HG03025 (cell line): ENCODE measurements around the gene KIF19.
"Not testable (repeated sequence)": the region's sequence is repeated elsewhere in the genome, so short reads cannot be mapped to it uniquely, and the experiment has no call there.

Source experiments
- ATAC-seq: cut with Tn5 transposase; IDR thresholded peaks from one replicate; pipeline ENCODE4 v1.9.1; 2021; ENCODE audit warnings: mild to moderate bottlenecking, moderate library complexity; ENCODE audit not compliant: unreplicated experiment, low FRiP score

Gene KIF19

GRCh38 chr17:74325743-74326379 is at the start of gene KIF19:
Gene KIF19, plus strand, starts transcription at chr17:74326226. Its CDS starts 124 bp downstream, at chr17:74326350.
- ATAC-seq: no peak

DNA sequence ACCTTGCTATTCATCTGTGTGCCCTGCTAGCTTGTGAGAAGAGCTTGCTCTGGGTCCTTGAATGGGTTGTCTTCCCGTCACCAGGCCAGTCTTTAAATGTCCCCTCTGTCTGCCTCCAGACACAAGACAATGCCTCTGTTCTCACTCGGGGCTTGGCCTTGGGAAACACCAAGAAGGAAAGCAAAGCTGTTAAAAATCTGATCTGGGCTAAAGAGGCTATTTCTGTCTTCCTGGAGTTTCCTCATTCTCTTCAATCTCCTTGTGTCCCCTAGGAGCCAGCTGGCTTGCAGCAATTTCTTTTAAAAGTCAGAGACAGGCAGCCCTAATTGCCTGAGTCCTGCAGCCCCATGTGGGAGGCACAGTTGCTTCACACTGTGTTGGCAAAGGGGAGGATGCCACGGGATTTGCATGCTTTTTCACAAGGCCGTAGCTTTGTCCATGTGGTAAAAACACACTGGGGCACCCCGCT is 49.5 kb upstream of the KIF19 start:
- no peak for ATAC-seq

- ATAC-seq: no peak
Measured at GRCh38 chr17:74277935-74278334, 48.1 kb upstream of the KIF19 start.

DNA sequence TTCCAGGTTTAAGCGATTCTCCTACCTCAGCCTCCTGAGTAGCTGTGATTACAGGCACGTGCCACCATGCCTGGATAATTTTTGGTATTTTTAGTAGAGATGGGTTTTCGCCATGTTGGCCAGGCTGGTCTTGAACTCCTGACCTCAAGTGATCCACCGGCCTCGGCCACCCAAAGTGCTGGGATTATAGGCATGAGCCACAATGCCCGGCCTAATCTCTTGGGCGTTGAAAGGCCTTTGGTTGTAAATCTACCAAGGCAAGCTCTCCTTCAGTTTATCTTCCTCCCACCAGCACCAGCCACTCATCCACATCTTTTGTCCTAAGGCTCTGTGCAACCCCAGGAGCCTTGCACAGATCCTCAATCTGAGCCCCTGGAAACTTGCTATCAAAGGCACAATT is 46.4 kb upstream of the KIF19 start:
- ATAC-seq: not testable (repeated sequence)

GRCh38 chr17:74280093-74280513 is 45.9 kb upstream of the KIF19 start:
- no peak for ATAC-seq

DNA sequence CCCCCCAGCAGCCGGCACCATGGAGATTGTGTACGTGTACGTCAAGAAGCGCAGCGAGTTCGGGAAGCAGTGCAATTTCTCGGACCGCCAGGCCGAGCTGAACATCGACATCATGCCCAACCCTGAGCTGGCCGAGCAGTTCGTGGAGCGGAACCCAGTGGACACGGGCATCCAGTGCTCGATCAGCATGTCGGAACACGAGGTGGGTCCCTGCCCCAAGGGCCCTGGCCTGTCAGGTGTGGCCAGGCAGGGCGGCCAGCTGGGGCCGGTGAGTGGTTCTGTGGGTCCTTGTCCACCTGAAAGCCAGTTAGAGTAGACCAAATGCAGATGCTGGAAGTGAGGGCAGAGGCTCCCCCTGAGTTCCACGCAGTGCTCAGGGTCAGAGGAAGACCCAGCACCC is 44.2 kb upstream of the KIF19 start:
- ATAC-seq: no peak

- not testable (repeated sequence) for ATAC-seq
Measured at GRCh38 chr17:74282274-74282586, 43.8 kb upstream of the KIF19 start.

DNA sequence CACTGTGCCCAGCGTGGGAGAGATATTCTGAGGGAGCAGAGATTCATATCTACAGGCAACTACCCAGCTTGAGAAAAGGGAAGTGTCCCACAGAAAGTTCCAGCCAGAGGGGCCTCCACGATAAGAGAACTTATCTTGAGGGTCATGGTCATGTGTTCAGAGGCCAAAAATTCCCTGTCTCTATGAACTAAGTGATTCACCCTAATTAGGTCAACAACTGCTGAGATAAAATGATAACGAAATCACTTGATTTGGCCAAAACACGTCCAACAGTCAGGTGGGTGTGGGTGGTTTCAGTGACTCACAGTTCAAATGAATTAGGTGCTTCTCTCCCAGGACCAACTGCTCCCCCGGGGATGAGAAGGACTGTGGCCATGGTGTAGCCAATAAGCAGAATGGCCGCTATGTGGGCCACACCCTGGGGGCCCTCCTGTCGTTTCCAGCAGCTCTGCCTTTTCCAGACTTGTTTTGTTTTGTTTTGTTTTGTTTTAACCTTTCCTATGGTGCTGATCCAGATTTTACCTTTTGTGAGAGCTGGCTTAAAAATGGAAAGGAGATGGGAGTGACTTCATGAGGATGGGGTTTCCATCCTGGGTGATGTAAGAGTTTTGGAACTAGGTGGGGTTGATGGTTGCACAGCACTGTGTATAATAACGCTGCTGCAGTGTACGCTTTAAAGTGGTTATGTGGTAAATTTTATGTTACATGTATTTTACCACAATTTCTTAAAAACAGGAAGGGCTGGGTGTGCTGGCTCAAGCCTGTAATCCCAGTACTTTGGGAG is 43.2 kb upstream of the KIF19 start:
- no peak for ATAC-seq

DNA sequence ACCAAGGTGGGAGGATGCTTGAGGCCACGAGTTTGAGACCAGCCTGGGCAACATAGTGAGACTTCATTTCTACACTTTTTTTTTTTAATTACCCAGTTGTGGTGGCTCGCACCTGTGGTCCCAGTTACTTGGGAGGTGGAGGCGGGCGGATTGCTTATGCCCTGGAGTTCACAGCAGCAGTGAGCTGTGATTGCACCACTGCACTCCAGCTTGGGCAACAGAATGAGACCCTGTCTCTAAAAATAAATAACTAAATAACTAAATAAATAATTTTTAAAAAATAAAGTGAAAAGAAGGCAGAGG is 42.7 kb upstream of the KIF19 start:
- ATAC-seq: no peak

- ATAC-seq: no peak
Measured at GRCh38 chr17:74287031-74287602, 38.9 kb upstream of the KIF19 start.

DNA sequence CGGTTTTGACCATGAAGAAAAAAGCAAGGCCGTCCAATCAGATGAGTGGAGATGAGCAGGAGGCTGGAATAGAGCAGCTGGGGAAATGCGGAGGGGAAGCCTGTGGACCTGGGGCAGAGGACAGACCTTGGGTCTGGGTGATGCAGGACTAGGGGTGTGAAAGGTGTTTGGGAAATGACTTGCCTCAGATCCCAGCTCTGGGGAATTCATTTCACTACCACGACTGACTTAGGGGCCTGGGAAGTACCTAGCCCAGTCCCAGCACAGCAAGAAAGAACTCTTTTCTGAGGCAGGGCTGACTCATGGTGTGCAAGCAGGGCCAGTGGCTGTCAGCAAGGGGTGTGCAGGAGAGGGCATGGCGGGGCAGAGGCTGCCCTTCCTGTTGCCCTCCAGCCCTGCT is 37.2 kb upstream of the KIF19 start:
- ATAC-seq: no peak

GRCh38 chr17:74289688-74290087 is 36.3 kb upstream of the KIF19 start:
- no peak for ATAC-seq

- no peak for ATAC-seq
Measured at GRCh38 chr17:74290340-74290739, 35.7 kb upstream of the KIF19 start.

GRCh38 chr17:74292495-74292894 is 33.5 kb upstream of the KIF19 start:
- ATAC-seq: no peak

GRCh38 chr17:74295625-74296547 is 30.1 kb upstream of the KIF19 start:
- no peak for ATAC-seq

DNA sequence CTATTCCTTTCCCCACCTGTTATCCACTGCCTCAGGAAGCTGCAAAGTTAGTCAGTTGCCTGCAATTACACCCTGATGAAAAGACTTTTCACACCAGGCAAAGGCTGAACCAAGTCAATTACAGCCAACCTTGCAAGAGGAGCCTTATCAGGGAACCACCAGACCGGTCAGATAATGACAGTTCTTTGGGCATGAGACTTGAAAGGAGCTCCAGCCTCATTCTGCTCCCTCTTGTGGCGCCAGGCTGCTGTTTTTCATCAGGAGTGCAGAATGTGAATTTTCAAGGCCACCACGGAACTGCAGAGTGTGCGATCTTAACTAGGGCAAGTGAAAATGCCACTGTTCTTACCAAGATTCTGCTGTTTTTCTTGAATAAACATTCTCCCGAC is 29.5 kb upstream of the KIF19 start:
- ATAC-seq: no peak

GRCh38 chr17:74297941-74298340 is 28.1 kb upstream of the KIF19 start:
- no peak for ATAC-seq

GRCh38 chr17:74298778-74299177 is 27.2 kb upstream of the KIF19 start:
- ATAC-seq: no peak

DNA sequence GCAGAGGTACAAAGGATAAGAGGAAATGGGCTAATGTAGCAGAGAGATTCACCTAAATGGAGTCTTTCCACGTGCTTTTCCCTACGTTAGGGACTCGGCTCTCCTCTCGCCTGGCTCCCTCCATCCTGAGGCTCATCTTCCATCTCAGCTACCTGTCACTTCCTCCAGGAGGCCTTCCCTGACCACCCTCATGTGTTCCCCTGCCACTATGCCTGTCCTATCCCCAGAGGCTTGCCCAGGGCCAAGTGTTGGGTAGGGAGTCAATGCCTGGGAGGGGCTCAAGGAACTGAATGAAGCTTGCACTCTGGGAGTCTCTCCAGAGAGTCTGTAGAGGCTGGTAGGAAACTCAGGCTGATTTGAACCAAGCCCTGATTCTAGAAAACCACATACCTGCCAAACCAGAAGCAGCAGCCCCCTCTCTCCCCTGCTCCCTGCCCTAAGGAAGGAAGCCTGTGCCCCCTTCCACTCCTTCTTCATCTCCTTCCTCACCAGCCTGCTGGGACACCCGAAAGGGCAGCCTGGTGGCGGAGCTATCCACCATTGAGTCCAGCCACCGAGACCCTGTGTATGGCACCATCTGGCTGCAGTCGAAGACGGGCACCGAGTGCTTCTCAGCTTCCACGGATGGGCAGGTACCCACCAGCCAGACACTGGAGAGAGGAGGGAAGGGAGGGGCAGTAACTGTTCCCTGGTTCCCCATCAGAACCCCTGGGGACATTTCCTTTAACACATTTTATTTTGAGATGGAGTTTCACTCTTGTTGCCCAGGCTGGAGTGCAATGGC is 26.6 kb upstream of the KIF19 start:
- no peak for ATAC-seq

- ATAC-seq: no peak
Measured at GRCh38 chr17:74303305-74303704, 22.7 kb upstream of the KIF19 start.
